ENCODE data around the gene WDCP.
"Not testable (repeated sequence)": the region's sequence is repeated elsewhere in the genome, so short reads cannot be mapped to it uniquely, and the experiment has no call there.

Gene WDCP

DNA sequence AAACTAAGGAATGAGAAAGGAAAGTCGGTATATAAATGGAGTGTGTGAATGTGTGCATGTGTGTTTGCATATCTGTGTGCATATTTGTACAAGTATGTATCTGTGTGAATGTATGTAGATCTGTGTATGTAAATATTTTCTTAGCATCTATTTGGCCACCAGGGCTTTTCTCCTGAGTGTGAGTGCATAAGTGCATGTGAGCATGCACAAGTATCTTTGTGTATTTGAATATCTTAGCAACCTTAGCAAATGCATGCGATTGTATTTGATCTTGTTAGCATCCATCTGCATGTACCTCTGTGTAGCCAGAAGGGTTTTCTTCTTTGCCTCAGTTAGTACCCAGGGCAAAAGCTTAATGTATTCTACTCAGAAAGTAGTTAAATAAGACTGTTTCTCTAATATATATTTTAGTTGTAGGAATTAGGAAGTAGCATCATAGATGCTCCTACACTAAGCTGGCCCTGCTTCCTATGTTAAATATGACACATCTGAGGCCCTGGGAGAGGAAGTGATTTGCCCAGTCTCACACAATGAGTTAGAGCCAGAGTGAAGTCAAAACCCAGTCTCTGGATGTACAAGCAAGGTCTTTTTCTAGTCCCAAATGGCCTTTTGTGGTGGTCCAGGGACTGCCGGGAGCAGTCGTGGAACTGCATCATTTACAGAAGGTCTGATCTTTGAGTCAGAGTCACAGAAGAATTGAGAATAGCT lies 11.5 kb upstream of the WDCP start:
- no peak for DNase-seq

GRCh38 chr2:24055750-24056149 lies 8.6 kb upstream of the WDCP start:
- no peak for DNase-seq

DNA sequence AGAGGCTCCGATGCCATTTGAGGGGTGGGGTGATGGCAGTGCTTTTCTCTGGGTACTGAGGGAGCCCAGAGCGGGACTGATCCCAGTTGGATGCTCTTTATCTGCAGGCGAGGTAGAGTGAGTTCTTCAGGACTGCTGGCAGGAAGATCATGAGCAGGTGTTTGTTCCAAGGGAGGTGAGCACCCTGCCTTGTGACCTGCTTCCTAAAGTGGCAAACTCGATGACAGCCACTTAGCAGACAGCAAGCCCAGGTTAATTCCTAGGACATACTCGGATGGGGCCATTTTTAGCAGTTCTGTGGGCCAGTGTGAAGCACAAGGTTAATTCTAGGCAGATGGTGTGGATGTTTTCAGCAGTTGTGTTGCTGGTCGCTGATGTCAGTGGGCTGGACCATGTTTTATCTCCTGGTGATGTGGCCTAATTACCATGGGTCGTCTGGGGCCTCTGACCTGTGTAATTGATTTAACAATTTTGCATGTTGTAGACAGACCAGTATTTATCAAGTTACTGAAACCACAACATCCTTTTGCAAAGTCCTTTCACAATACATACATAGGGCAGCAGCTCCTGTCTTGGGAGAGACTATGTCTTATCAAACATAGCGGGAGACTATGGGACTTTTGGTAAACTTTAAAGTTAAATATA lies 7.3 kb upstream of the WDCP start:
- no peak for DNase-seq

DNA sequence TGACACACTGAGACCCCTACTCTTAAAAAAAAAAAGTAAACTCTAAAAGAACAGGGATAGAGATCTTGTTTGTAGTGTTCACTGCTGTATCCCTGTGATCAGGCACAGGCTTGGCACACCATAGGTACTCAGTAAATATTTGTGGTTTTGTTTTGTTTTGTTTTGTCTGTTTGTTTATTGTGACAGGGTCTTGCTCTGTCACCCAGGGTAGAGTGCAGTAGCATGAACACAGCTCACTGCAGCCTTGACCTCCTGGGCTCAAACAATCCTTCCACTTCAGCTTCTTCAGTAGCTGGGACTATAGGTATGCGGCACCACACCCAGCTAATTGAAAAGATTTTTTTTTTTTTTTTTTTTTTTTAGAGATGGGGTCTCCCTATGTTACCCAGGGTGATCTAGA lies 5.8 kb upstream of the WDCP start:
- no peak for DNase-seq

- DNase-seq = no peak
Observed at GRCh38 chr2:24051833-24052232, 4.6 kb upstream of the WDCP start.

GRCh38 chr2:24050041-24050979 lies 3.1 kb upstream of the WDCP start:
- DNase-seq = peak; percentile 9

DNA sequence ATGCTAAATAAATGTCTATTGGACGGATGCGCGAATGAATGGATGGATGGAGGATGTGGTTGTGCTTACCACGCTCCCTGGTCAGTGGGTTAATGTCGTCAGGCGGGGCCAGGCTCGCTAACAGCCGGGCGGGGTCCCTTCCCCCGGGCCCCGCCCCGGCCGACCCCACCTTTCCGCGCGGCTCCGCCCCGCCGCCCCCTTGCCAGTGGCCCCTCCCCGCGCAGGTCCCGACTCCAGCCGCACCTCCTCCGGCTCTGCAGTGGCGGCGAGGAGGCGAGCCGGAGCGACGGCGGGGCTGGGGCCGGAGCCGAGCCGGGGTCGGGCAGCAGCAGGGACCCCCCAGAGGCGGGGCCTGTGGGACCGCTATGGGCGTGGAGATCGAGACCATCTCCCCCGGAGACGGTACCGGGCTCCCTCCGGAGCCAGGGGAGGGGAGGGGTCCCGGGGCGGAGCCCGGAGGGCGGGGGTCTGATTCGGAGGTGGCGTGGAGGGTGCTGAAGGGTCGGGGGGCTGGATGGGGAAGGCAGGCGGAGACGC lies 2.4 kb upstream of the WDCP start, which contains the start of gene FKBP1B:
TSS of gene FKBP1B (plus strand) at position 257 of the 537 bp plus-strand sequence. CDS start at position 366, 109 bp downstream.
- DNase-seq = peak; percentile 92

DNA sequence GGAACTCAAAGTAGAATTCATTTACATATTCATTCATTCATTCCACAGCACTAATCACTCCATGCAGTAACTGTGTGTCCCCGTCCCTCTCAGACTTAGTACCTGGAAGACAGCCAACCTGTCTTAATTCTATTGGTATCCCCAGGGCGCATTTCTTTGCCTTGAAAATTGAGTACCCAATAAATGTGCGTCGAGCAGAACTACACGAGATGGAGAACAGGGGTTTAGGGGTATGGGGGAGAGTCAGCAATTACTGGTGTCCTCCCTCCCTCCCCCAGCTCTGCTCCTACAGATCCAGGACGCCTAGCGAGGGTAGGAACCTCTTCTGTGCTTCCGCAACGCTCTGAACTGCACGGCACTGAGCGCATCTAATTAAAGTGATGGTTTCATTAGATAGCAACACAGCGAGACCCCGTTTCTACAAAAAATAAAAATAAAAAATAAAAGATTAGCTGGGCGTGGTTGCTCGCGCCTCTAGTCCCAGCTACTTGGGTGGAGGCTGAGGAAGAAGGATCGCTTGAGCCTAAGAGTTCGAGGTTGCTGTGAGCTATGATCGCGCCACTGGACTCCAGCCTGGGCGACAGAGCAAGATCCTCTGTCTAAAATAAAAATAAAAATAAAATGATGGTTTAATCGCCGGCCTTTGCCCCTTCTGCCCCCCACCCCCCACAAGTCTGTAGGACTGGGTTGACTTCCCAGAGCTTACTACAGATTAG lies 1.7 kb upstream of the WDCP start:
- DNase-seq = peak; percentile 60

DNA sequence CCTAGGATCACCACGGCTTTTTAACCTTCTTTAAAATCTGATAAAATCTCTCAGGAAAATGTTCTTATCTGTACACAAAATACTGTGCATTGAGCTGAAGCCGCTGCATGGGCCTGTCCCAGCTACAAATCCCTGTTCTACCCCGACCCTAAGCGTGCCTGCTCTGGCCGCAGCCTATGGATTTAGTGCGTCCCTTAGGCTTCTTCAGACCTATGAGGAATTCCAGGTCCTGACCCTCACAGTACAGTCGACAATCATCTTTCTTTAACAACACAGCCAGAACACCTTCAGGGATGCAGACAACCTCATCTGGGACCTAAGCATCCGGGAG lies 477 bp upstream of the WDCP start:
- no peak for DNase-seq

DNA sequence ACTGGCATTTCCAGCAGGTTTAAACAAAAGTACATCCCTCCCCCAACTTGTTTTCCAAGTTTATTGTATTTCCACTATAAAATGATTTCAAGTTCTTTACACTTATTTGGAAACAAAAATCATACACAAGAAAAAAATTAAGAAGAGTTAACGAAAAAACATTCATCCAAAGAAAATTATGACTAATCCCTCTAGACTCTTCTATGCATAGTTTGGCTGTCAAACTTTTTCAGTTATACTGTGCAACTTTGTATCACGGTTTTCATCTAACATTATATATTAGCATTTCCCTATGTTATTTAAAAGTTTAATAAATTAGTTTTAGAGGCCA lies 627 bp downstream of the WDCP start:
- no peak for DNase-seq

DNA sequence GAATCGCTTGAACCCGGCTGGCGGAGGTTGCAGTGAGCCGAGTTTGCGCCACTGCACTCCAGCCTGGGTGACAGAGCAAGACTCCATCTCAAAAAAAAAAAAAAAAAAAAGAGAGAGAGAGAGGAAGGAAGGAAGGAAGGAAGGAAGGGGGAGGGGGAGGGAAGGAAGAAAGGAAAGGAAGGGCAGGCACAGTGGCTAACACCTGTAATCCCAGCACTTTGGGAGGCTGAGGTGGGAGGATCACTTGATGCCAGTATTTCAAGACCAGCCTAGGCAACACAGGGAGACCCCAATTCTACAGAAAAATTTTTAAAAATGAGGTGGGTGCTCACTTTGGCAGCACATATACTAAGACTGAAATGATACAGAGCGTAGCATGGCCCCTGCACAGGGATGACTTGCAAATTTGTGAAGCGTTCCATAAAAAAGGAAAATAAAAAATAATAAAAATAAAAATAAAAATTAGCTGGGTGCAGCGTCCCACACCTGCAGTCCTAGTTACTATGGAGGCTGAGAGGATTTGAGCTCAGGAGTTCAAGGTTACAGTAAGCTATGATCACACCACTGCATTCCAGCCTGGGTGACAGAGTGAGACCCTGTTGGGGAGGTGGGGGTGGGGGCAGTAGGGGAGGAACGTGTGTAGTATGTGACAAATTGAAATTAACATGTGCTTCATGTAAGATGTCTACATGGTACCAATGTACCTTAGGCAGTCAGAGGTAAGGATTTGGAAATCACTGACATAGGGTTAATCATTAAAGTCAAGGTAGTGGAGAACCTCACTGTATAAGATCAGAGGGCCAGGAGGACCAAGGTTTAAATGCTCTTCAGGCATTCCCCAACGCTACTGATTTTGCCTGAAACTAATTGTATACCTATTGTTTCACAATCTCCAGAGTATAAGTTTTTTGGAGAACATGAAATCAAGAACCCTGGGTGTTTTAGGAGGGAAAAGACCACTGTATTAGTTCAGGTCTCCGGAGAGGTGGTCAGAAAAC lies 1.4 kb downstream of the WDCP start:
- no peak for DNase-seq

DNA sequence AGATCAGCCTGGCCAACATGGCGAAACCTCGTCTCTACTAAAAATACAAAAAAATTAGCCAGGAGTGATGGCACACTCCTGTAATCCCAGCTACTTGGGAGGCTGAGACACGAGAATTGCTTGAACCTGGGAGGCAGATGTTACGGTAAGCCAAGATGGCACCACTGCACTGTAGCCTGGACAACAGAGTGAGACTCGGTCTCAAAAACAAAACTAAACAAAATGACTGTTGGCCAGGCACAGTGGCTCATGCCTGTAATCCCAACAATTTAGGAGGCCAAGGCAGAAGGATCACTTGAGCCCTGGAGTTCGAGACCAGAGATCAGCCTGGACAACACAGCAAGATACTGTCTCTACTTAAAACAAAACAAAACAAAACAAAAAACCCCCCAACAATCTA lies 4.1 kb downstream of the WDCP start:
- not testable (repeated sequence) for DNase-seq

- DNase-seq = no peak
Observed at GRCh38 chr2:24040511-24040910, 6.7 kb downstream of the WDCP start.

GRCh38 chr2:24038786-24039499 lies 8.2 kb downstream of the WDCP start:
- no peak for DNase-seq

GRCh38 chr2:24026233-24026632 lies 21.0 kb downstream of the WDCP start:
- no peak for DNase-seq

- DNase-seq = no peak
Observed at GRCh38 chr2:24024996-24025663, 22.1 kb downstream of the WDCP start.

DNA sequence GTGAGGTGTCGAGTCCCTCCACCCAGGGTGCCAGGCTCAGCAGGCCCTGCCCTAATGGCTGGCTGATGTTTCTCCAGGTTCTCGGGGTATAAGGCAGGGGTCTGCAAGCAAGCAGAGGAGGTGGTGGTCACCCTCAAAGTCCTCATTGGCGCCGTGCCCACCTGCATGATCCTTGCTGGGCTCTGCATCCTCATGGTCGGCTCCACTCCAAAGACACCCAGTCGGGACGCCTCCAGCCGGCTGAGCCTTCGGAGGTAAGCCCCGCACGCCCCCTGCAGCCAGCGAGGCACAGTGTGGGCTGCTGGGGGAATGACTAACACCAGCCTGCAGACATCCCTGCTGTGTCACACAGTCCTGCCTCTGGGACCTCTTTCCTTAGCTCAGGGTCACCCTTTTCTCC lies 23.2 kb downstream of the WDCP start:
- no peak for DNase-seq

GRCh38 chr2:24022975-24023575 lies 24.1 kb downstream of the WDCP start:
- DNase-seq = no peak

DNA sequence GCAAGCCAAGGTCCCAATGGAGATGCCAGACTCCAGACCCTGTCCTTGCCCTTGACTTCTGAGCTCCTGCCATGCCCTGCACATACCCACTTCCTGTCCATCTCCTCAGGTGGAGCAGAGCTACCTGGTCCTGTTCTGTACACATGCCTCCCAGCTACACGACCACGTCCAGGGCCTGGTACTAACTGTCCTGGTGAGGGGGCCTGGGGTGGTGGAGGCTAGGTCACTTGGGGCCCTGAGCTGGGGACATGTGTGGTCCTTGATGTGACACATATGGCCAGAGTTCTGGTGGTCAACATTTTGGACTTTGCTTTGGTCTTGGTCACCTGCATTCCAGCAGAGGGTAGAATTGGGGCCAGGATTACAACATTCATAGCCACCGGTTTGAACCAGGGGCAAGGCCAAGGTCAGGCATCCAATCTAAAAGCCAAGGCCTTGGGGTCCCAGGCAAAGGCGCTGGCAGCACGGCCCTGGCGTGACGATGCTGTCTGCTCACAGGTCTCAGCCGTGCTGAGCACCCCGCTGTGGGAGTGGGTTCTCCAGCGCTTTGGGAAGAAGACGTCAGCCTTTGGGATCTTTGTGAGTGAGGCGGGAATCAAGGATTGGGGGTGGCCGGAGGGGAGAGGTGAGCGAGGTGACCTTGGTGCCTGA lies 24.7 kb downstream of the WDCP start:
- DNase-seq = no peak

All from NCI-H748 treated with DMSO at 0.1 percent for 48 hours (cell line).